HG02571 (cell line): ENCODE results near the gene ZEB1.
"Not testable (repeated sequence)": the region's sequence is repeated elsewhere in the genome, so short reads cannot be mapped to it uniquely, and the experiment has no call there.

Source experiments
- ATAC-seq: cut with Tn5 transposase; IDR thresholded peaks from one replicate; pipeline ENCODE4 v1.9.1; 2021; ENCODE audit warnings: mild to moderate bottlenecking, moderate library complexity; ENCODE audit not compliant: unreplicated experiment

ZEB1 gene

DNA sequence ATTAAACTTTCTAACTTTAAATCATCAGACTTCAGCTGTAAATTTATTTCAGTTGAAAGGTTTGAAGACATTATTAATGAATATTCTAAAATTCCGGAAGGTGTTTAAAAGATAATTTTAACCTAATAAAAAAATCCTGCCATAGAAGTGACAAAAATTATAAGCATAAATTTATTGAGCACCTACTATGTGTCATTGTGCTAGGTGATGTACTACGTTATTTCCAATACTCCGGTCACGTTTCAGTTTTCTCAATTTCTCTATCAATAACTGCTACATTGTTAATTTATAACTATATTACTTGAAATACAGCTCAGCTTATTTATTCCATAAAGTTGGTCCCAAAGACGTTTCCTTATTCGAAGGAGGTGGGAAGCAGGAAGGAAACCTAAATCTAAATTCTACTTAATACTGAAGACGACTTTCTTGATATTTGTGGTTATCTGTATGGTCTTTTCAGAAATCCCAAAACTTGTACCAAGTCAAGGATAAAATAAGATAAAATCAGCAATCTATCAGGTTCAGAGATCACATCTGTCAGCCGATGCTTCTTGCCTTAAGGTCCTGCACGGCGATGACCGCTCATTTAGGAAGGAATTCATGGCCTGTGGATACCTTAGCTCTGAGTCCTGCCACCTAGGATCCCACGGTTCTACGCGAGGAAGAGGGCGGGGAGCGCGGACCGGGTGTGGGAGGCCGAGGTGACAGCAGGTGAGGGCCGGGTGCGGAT lies 1.2 kb upstream of the ZEB1 start:
- ATAC-seq: peak; percentile 68

- peak; percentile 18 for ATAC-seq
These were observed 598 bp upstream of the ZEB1 start for GRCh38 chr10:31318382-31318853.

DNA sequence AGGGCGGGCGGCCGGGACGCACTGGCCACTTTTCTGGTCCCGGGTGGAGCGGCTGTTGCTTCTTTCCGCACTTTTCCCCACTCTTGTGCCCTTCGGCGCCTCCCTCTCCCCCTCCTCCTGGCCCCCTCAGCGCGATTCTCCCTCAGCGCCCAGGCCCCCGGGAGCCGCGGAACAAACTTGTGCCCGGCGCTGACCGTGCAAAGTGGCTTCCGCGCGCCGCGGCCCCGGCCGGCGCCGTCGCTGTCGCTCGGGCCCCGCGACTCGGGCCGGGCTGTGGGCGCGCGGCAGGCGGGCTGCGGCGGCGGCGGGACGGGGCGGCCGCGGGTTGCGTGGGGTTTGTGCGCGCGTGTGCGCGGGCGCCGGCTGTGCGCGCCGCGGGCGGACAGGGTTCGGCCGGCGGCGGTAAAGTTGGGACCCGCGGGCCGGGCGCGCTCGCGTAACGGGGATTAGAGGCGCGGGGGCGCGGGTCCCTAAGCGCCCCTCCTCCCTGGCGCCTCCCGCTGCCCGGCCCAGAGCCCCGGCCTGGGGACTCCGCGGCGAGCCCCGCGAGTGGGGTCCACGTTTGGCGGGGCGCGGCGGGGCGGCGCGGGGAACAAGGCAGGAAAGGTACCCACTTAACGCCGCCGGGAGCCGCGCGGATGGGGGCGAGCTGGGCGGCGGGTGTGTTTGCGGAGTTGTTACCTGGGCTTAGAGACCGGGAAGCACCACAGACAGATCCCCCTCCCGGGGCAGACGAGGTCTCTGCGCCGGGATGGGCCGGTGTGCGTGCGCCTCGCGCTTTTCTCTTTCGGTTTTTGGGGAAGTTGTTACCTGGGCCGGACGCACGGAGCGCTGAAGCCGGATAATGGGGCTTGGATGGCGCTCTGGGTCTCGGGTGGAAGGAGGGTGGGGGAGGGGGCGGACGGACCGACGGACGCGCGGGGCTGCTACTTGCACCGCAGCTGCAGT lies 860 bp downstream of the ZEB1 start:
- ATAC-seq: peak; percentile 21

DNA sequence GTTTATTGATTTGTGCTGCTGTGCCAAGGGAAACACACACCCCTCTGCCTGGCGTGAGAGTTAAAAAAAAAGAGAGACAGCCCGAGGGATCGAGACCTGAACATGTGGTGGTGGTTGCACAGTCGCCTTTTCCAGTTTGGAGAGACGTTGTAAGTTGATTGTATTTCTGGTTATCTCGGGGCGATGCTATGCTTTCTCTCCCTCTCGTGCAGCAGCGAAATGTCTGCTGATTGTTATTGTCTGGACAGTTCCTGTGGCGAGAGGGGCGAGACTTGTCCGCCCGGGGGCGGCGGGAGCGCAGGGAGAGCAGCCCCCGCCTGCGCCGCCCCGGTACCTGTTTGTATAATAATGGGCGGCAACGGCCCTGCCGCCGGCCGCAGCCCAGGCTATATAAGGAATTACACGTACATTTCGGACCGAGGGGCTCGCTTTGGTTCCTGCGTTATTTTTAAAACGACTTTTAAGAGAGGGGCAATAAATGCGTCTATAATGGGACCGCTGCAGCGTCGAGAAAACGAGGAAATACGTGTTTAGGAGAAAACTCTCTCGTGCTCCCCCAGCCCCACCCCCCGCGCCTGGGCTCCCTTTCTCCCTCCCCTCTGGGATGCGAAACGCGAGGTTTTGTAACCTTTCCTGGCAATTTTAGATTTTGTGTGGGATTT lies 1.7 kb downstream of the ZEB1 start:
- no peak for ATAC-seq

- ATAC-seq: no peak
These were observed 2.5 kb downstream of the ZEB1 start for GRCh38 chr10:31321396-31321941.

DNA sequence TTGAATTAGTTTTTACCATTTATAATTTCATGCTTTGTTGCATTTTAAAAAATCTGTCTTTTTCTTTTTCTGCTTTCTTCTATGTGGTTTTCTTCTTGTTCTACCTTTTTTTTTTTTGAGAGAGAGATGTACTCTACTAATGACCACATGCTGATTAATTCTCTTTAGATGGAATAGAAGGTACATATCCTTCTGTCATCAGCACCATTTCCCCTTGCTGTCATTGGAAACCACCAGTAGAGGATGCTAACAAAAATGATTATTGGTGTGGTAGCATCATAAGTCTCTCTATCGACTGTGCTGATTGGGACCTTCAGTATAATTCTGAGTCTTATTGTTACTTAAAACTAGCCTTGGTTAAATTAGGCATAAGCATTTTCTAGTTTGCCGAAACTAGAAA lies 3.6 kb downstream of the ZEB1 start:
- ATAC-seq: no peak

DNA sequence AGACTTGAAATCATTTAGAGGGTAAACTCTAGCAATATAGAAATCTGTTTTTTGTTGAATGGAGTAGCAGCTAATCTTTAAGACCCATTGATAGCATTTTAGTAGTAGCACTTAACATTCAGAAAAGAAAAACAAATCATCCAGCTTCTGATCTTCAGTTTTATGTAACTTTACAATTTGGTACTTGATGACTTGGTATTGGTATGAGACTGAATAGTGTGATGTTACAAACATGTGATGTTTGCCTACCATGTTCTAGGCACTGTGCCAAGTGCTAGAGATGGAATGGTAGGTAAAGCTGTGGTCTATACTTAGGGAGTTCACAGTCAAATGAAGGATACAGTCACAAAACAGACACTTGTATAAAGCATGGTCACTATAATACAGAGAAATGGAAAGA lies 21.3 kb downstream of the ZEB1 start:
- no peak for ATAC-seq

DNA sequence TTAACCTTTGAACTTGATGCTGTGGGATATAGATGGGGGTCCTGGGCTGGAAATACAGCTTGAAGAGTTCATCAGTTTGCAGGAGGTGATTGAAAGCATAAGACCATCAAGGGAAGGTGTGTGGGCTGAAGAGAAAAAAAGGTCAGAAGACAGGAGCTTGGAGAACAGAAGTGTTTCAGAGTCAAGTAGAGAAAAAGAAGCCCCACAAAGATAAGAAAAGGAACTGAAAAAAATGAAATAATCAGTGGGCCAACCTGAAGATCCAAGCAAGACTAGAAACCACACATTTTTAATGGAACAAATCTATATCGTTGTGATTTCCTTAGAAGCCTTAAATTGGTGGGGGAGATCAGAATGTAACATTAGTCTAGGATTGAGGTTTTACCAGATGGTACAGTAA lies 22.5 kb downstream of the ZEB1 start:
- ATAC-seq: no peak

- no peak for ATAC-seq
These were observed 24.0 kb downstream of the ZEB1 start for GRCh38 chr10:31343009-31343408.

DNA sequence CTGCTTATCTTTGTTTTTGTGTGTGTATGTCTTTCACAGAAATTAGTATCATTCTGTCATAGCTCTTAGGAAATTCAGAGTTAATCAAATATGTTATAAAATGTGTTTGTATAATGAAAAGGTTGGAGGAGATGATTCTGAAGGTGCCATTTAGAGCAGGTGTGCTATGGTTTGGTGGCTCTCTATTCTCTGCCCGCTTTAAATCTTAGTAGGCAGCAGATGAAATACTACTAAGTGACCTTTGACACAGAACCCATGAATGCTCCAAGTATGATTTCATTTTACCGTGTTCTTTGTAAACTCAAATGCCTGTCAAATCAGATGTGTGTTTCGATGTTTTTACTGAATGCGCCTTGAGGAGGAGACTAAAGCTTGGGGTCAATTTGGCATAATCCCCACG lies 24.5 kb downstream of the ZEB1 start:
- no peak for ATAC-seq

DNA sequence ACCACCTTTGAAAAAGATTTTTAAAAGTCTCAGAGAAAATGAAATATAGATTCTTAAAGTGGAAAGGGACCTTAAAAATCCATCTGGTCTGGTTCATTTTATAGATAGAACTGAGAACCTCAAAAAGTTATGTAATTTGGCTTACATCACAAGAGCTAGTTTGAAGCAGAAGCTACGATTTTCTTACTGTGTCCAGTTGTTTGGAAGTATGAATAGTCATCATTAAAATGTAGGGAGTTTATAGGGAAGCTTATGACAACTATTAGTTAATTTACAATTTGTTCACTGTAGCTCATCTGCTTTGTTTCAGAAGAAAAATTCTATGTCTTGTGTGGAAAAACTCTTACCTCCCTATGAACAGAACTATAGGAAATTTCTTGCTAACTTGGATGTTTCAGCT lies 26.9 kb downstream of the ZEB1 start:
- no peak for ATAC-seq

- no peak for ATAC-seq
These were observed 27.9 kb downstream of the ZEB1 start for GRCh38 chr10:31346953-31347352.

GRCh38 chr10:31347705-31348104 lies 28.7 kb downstream of the ZEB1 start:
- no peak for ATAC-seq

GRCh38 chr10:31350891-31351290 lies 31.9 kb downstream of the ZEB1 start:
- ATAC-seq: no peak

GRCh38 chr10:31352436-31353226 lies 33.6 kb downstream of the ZEB1 start:
- no peak for ATAC-seq

DNA sequence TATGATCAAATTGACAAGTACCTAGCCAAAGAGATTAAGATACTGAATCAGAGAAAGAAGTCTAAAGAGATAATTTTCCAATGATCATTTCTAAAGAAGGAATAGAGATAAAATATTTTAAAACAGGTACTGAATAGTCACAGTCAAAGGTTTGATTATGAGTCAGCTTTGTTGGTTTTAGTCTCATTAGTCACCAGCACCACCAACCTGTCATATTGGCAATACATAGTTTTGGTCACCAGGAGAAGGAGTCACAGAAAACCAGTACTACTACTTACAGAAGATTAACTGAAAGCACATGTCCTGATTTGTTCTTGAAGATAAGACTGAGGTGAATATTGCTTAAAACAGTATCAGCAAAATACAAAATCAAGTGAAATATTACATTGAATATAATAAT lies 34.6 kb downstream of the ZEB1 start:
- peak; percentile 88 for ATAC-seq

GRCh38 chr10:31358688-31359330 lies 39.8 kb downstream of the ZEB1 start:
- ATAC-seq: no peak

DNA sequence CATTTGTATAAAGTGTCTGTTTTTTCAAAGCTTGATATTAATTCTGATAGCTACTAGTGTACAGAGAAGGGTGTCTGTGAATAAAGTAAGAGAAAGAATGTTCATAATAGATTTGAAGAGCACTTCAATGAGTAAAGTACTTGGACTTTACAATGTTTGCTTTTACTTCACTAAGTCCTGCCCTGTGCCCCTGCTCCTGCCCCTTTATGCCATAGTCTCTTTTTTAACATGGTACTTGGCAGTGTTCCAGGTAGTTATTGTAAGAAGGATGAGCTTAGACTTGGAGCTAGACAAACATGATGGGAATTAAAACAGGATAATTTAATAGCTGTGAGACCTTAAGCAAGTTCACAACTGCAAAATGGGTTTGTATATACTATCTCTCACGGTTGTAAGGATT lies 41.0 kb downstream of the ZEB1 start:
- ATAC-seq: no peak

DNA sequence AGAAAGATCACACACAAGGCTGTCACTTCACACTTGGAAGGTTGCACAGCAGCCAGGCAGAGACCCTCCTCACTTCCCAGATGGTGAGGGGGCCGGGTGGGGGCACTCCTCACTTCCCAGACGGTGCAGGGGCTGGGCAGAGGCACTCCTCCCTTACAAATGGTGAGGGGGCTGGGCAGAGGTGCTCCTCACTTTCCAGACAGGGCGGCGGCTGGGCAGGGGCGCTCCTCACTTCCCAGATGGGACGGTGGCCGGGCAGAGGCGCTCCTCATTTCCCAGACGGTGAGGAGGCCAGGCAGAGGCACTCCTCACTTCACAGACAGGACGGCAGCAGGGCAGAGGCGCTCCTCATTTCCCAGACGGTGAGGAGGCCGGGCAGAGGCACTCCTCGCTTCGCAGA lies 42.5 kb downstream of the ZEB1 start:
- ATAC-seq: not testable (repeated sequence)
